ENCODE measurements around the gene KIAA1217.

DNA sequence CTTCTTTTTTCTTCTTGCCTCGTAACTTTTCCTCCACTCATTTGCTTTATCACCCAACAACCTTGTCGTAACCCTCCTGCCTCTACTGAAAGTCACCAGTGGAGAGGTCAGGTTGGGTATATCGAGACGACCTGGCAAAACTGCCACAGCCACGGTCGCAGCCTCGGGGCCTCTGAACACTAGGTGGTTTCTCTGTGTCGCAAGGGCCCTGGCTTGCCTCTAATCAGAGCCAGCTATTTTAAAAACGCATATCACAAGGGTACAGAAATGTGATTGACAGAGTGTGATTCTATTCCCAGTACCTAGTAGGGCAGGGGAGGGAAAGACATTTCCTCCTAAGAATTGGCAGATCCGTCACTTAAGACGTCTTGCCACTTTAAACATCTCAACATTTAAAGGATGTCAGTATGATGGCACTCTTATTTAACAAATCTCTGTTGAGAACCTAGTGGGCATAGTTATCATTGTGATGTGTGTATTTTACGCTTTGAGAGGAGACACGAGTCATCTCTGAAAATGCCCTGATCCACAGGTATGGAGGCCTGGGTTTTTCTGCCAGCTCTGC, 317.2 kb downstream of the KIAA1217 start:
- no peak for TF ChIP-seq POLR2A (IDR thresholded peaks at IDR 0.05)
- TF ChIP-seq, protein P1, sequence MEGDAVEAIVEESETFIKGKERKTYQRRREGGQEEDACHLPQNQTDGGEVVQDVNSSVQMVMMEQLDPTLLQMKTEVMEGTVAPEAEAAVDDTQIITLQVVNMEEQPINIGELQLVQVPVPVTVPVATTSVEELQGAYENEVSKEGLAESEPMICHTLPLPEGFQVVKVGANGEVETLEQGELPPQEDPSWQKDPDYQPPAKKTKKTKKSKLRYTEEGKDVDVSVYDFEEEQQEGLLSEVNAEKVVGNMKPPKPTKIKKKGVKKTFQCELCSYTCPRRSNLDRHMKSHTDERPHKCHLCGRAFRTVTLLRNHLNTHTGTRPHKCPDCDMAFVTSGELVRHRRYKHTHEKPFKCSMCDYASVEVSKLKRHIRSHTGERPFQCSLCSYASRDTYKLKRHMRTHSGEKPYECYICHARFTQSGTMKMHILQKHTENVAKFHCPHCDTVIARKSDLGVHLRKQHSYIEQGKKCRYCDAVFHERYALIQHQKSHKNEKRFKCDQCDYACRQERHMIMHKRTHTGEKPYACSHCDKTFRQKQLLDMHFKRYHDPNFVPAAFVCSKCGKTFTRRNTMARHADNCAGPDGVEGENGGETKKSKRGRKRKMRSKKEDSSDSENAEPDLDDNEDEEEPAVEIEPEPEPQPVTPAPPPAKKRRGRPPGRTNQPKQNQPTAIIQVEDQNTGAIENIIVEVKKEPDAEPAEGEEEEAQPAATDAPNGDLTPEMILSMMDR (IDR thresholded peaks at IDR 0.05) = no peak
